Measurements from ENCODE around the gene MAD1L1. TPM values are rescaled to one million over a fixed set of nuclear protein-coding genes. Genes with fewer than 3 reads are reported as not detected.

MAD1L1 gene
- total and polyA plus RNA-seq, 2 of the 13 experiments (the other 11 are each of a cell fraction or from before 2014, with no cell fraction given): 17.4 to 64.7 TPM

DNA sequence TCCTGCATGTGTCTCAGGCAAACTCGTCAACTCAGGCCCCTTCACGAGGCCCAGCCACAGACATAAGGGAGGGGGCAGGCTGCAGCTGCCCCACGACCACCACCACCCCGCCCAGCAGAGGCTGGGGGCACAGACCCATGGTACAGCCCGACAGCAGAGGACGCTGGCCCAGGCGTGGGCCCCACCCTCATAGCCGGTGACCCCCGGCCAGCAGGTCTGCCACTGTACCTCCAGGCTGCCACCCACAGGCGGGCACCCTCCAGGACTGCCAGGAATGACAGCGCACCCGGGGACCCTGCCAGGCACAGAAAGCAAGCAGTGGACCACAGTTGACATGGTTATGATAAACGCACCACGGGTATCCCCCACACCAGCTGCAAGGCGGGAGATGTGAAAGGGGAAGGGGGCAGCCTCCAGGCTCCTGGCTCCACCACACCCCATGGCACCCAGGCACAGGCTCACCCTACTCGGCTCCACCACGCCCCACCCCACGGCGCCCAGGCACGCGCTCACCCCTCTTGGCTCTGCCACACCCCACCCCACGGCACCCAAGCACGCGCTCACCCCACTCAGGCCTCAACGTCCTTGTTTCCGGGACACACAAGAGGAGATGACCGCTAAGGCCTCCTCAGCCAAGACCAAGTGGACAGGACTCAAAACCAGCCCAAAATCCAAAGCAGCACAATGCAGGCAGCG, 135.9 kb downstream of the MAD1L1 start:
- 93% methylated on average over 16 of the region's 28 CpGs for WGBS (ENCODE audit: low lambda C conversion rate)
- no peaks in the 10 kb centered on the region for H4K20me1 ChIP-seq (ENCODE audit: insufficient read depth, low read length)
- no peaks in the 10 kb centered on the region for H3K9me3 ChIP-seq (ENCODE audit: low read length)
- BruUV-seq (replicated peaks): no TSS peak
- H3K36me3 ChIP-seq (replicated peaks in 1 of 2; ENCODE audit: control insufficient read depth in 1 of 2, insufficient read depth in 2 of 2, low read length in 2 of 2): peaks cover 5 to 19% of the 10 kb centered on the region in 2 experiments; a peak in 3 of 5 replicates
- POLR2A ChIA-PET: no interaction called here
- no peaks in the 10 kb centered on the region for H3K27me3 ChIP-seq (ENCODE audit: control insufficient read depth in 1 of 2, insufficient read depth in 2 of 2, low read length in 2 of 2)
- H3K4me3 ChIP-seq (replicated peaks in 1 of 3; ENCODE audit: insufficient read depth in 1 of 3, low read depth in 2 of 3, low read length in 3 of 3): no peak overlapping the region
- ATAC-seq: no peak
- H3K4me2 ChIP-seq (ENCODE audit: low read depth, low read length): no peak overlapping the region
- no peak overlapping the region for H2AFZ ChIP-seq (ENCODE audit: low read length)
- H3K27ac ChIP-seq (ENCODE audit: extremely low read length, insufficient read depth, low read length): no peak overlapping the region
- no peak overlapping the region for H3K9ac ChIP-seq (ENCODE audit: insufficient read depth, low read depth, low read length)
- H3K79me2 ChIP-seq (ENCODE audit: insufficient read depth, low read length): no peaks in the 10 kb centered on the region
- in situ Hi-C loops (cut with HindIII; ENCODE audit: extremely low pct_ligation_motif_present, low pct_unique_long_range_greater_than_20kb): no loop called here
- peaks cover 11% of the 10 kb centered on the region for H3K4me1 ChIP-seq (ENCODE audit: insufficient read depth, low read length)
- no peak for DNase-seq (ENCODE audit: low spot score)
- intact Hi-C loops (cut with micrococcal nuclease; ENCODE audit: unreplicated experiment): no loop called here
- CTCF ChIA-PET (ENCODE audit: low intra/inter-chr PET ratio, low total read pairs): no interaction called here
- FAIRE-seq: no peak
- TF ChIP-seq, protein P1, sequence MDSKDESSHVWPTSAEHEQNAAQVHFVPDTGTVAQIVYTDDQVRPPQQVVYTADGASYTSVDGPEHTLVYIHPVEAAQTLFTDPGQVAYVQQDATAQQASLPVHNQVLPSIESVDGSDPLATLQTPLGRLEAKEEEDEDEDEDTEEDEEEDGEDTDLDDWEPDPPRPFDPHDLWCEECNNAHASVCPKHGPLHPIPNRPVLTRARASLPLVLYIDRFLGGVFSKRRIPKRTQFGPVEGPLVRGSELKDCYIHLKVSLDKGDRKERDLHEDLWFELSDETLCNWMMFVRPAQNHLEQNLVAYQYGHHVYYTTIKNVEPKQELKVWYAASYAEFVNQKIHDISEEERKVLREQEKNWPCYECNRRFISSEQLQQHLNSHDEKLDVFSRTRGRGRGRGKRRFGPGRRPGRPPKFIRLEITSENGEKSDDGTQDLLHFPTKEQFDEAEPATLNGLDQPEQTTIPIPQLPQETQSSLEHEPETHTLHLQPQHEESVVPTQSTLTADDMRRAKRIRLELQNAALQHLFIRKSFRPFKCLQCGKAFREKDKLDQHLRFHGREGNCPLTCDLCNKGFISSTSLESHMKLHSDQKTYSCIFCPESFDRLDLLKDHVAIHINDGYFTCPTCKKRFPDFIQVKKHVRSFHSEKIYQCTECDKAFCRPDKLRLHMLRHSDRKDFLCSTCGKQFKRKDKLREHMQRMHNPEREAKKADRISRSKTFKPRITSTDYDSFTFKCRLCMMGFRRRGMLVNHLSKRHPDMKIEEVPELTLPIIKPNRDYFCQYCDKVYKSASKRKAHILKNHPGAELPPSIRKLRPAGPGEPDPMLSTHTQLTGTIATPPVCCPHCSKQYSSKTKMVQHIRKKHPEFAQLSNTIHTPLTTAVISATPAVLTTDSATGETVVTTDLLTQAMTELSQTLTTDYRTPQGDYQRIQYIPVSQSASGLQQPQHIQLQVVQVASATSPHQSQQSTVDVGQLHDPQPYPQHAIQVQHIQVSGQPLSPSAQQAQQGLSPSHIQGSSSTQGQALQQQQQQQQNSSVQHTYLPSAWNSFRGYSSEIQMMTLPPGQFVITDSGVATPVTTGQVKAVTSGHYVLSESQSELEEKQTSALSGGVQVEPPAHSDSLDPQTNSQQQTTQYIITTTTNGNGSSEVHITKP (CRISPR knock-in tag; IDR thresholded peaks at IDR 0.05; ENCODE audit: low read depth): no peak
- TF ChIP-seq, protein P2, sequence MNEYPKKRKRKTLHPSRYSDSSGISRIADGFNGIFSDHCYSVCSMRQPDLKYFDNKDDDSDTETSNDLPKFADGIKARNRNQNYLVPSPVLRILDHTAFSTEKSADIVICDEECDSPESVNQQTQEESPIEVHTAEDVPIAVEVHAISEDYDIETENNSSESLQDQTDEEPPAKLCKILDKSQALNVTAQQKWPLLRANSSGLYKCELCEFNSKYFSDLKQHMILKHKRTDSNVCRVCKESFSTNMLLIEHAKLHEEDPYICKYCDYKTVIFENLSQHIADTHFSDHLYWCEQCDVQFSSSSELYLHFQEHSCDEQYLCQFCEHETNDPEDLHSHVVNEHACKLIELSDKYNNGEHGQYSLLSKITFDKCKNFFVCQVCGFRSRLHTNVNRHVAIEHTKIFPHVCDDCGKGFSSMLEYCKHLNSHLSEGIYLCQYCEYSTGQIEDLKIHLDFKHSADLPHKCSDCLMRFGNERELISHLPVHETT (CRISPR knock-in tag; conservative IDR thresholded peaks at IDR 0.05): no peak
- TF ChIP-seq PHF8 (CRISPR knock-in tag; IDR thresholded peaks at IDR 0.05) (no peak), KAT7 (CRISPR knock-in tag; IDR thresholded peaks at IDR 0.05; ENCODE audit: borderline replicate concordance) (no peak), CHD4 (IDR thresholded peaks at IDR 0.05; ENCODE audit: borderline replicate concordance, low read length) (no peak), MEIS2 (CRISPR knock-in tag; IDR thresholded peaks at IDR 0.05) (no peak), DR1 (CRISPR knock-in tag; IDR thresholded peaks at IDR 0.05) (no peak), MED13 (CRISPR knock-in tag; IDR thresholded peaks at IDR 0.05) (no peak), JUNB (CRISPR knock-in tag; IDR thresholded peaks at IDR 0.05; ENCODE audit: borderline replicate concordance) (no peak), ZNF652 (CRISPR knock-in tag; IDR thresholded peaks at IDR 0.05; ENCODE audit: borderline replicate concordance, low read depth) (no peak), TARDBP (CRISPR knock-in tag; IDR thresholded peaks at IDR 0.05) (no peak), KAT2B (IDR thresholded peaks at IDR 0.05; ENCODE audit: borderline replicate concordance, low read depth, low read length) (no peak)
- TF ChIP-seq, protein P3, sequence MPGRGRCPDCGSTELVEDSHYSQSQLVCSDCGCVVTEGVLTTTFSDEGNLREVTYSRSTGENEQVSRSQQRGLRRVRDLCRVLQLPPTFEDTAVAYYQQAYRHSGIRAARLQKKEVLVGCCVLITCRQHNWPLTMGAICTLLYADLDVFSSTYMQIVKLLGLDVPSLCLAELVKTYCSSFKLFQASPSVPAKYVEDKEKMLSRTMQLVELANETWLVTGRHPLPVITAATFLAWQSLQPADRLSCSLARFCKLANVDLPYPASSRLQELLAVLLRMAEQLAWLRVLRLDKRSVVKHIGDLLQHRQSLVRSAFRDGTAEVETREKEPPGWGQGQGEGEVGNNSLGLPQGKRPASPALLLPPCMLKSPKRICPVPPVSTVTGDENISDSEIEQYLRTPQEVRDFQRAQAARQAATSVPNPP (CRISPR knock-in tag; IDR thresholded peaks at IDR 0.05): no peak
- TF ChIP-seq, protein P4, sequence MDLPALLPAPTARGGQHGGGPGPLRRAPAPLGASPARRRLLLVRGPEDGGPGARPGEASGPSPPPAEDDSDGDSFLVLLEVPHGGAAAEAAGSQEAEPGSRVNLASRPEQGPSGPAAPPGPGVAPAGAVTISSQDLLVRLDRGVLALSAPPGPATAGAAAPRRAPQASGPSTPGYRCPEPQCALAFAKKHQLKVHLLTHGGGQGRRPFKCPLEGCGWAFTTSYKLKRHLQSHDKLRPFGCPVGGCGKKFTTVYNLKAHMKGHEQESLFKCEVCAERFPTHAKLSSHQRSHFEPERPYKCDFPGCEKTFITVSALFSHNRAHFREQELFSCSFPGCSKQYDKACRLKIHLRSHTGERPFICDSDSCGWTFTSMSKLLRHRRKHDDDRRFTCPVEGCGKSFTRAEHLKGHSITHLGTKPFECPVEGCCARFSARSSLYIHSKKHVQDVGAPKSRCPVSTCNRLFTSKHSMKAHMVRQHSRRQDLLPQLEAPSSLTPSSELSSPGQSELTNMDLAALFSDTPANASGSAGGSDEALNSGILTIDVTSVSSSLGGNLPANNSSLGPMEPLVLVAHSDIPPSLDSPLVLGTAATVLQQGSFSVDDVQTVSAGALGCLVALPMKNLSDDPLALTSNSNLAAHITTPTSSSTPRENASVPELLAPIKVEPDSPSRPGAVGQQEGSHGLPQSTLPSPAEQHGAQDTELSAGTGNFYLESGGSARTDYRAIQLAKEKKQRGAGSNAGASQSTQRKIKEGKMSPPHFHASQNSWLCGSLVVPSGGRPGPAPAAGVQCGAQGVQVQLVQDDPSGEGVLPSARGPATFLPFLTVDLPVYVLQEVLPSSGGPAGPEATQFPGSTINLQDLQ (CRISPR knock-in tag; IDR thresholded peaks at IDR 0.05): no peak
- TF ChIP-seq, protein P5, sequence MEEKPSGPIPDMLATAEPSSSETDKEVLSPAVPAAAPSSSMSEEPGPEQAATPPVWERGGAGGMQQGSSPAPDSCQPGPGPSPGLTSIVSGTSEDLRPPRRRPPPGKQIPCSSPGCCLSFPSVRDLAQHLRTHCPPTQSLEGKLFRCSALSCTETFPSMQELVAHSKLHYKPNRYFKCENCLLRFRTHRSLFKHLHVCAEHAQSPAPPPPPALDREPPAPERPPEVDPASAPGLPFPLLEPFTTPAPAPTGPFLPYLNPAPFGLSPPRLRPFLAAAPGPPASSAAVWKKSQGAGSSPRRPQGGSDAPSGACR (CRISPR knock-in tag; IDR thresholded peaks at IDR 0.05): no peak

Data from HepG2 (cell line).